Neural cell (in vitro differentiated cells): ENCODE results near the gene TSPAN15. TPM values are rescaled to one million over a fixed set of nuclear protein-coding genes. Genes with fewer than 3 reads are reported as not detected.

Experiments used
- H2AFZ ChIP-seq: fragments of 200-600, 300-800 bp; sonication (generic), shearing (Covaris generic); 2 replicates; pipeline ENCODE4 v1.6.0; 2014; ENCODE audit warnings: low read depth, mild to moderate bottlenecking, antibody characterized with exemption, low read length, moderate library complexity
- H3F3A ChIP-seq: fragments of 200-600 bp; shearing (Covaris generic); 2 replicates; pipeline ENCODE4 v1.6.1; 2016; ENCODE audit warnings: mild to moderate bottlenecking, moderate library complexity, mixed read lengths, antibody characterized with exemption, low read length; ENCODE audit not compliant: insufficient read depth, poor library complexity, severe bottlenecking
- H3K27ac ChIP-seq: fragments of 200-600, 300-800 bp; sonication (generic), shearing (Covaris generic); 2 replicates; pipeline ENCODE4 v1.5.1; 2014; ENCODE audit warnings: mild to moderate bottlenecking, low read length, moderate library complexity
- H3K27me3 ChIP-seq: fragments of 300-800, 200-600 bp; sonication (generic), shearing (Covaris generic); 2 replicates; pipeline ENCODE4 v1.6.0; 2014; ENCODE audit warnings: mild to moderate bottlenecking, low read depth, low read length, moderate library complexity; ENCODE audit not compliant: insufficient read depth
- H3K36me3 ChIP-seq: fragments of 300-800, 200-600 bp; sonication (generic), shearing (Covaris generic); 2 replicates; pipeline ENCODE4 v1.5.1; 2014; ENCODE audit warnings: mild to moderate bottlenecking, antibody characterized with exemption, low read length, moderate library complexity; ENCODE audit not compliant: insufficient read depth
- H3K4me2 ChIP-seq: fragments of 300-800, 200-600 bp; sonication (generic), shearing (Covaris generic); 2 replicates; pipeline ENCODE4 v1.6.0; 2014; ENCODE audit warnings: mild to moderate bottlenecking, low read length
- H3K4me3 ChIP-seq: fragments of 300-800, 200-600 bp; sonication (generic), shearing (Covaris generic); 2 replicates; pipeline ENCODE4 v1.5.1; 2014; ENCODE audit warnings: mild to moderate bottlenecking, low read length, moderate library complexity
- H3K79me2 ChIP-seq: fragments of 200-600 bp; shearing (Covaris generic); replicated peaks from 2 replicates; pipeline ENCODE4 v1.6.0; 2014; ENCODE audit warnings: mild to moderate bottlenecking, low read length, moderate library complexity; ENCODE audit not compliant: insufficient read depth
- H3K9ac ChIP-seq: fragments of 300-800, 200-600 bp; sonication (generic), shearing (Covaris generic); 2 replicates; pipeline ENCODE4 v1.6.1; 2016; ENCODE audit warnings: mild to moderate bottlenecking, low read length, mixed read lengths
- H3K9me2 ChIP-seq: fragments of 200-600 bp; shearing (Covaris generic); 2 replicates; pipeline ENCODE4 v1.6.1; 2016; ENCODE audit warnings: mild to moderate bottlenecking, low read length, mixed read lengths; ENCODE audit not compliant: insufficient read depth
- H3K9me3 ChIP-seq: fragments of 200-600, 300-800 bp; sonication (generic), shearing (Covaris generic); 2 replicates; pipeline ENCODE4 v1.6.1; 2016; ENCODE audit warnings: mild to moderate bottlenecking, mixed run types, low read length, moderate library complexity, mixed read lengths
- H4K20me1 ChIP-seq: fragments of 200-600 bp; shearing (Covaris generic); 2 replicates; pipeline ENCODE4 v1.6.1; 2016; ENCODE audit warnings: mild to moderate bottlenecking, mixed run types; ENCODE audit not compliant: insufficient read depth
- EP300 ChIP-seq: fragments of 450-650 bp; conservative IDR thresholded peaks from 2 replicates; pipeline ENCODE4 v1.6.1; 2014; ENCODE audit warnings: antibody characterized with exemption, mild to moderate bottlenecking, moderate library complexity; ENCODE audit not compliant: poor library complexity, severe bottlenecking
- EZH2 ChIP-seq: fragments of 200-600, 300-800 bp; shearing (Covaris generic), sonication (generic); IDR thresholded peaks from 2 replicates; pipeline ENCODE4 v1.6.1; 2014; ENCODE audit warnings: antibody characterized with exemption, low read length, borderline replicate concordance, mild to moderate bottlenecking; ENCODE audit not compliant: insufficient read depth, poor library complexity, severe bottlenecking
- MXI1 ChIP-seq: fragments of 450-650 bp; conservative IDR thresholded peaks from 2 replicates; pipeline ENCODE4 v1.6.1; 2014; ENCODE audit warnings: antibody characterized with exemption, mild to moderate bottlenecking; ENCODE audit not compliant: poor library complexity, severe bottlenecking
- POLR2AphosphoS5 ChIP-seq: IDR thresholded peaks from 2 replicates; pipeline ENCODE4 v1.6.1; 2012
- RAD21 ChIP-seq: fragments of 450-650 bp; conservative IDR thresholded peaks from 2 replicates; pipeline ENCODE4 v1.6.1; 2014; ENCODE audit warnings: antibody characterized with exemption, mild to moderate bottlenecking, moderate library complexity
- SMC3 ChIP-seq: fragments of 450-650 bp; conservative IDR thresholded peaks from 2 replicates; pipeline ENCODE4 v1.6.1; 2014; ENCODE audit warnings: antibody characterized with exemption, mild to moderate bottlenecking, moderate library complexity; ENCODE audit not compliant: poor library complexity
- TAF1 ChIP-seq: IDR thresholded peaks from 2 replicates; pipeline ENCODE4 v1.6.1; 2012; ENCODE audit warnings: low read depth
- polyA plus RNA-seq: library from polyadenylated mRNA; depleted of rRNA; stranded (reverse); fragments of >200 nt; gene quantifications from 2 replicates; pipeline ENCODE4 v1.2.3, GENCODE V29; 2014
- TF ChIP-seq, protein P1 (sequence below): IDR thresholded peaks from 2 replicates; pipeline ENCODE4 v1.6.1; 2012; ENCODE audit warnings: borderline replicate concordance
- TF ChIP-seq, protein P2 (sequence below): fragments of 450-650 bp; IDR thresholded peaks from 2 replicates; pipeline ENCODE4 v1.5.1; 2014; ENCODE audit warnings: antibody characterized with exemption, mild to moderate bottlenecking, moderate library complexity; ENCODE audit not compliant: poor library complexity, severe bottlenecking

The TSPAN15 gene
- polyA plus RNA-seq, 1 donor from 2014 or later = 1.2 TPM

DNA sequence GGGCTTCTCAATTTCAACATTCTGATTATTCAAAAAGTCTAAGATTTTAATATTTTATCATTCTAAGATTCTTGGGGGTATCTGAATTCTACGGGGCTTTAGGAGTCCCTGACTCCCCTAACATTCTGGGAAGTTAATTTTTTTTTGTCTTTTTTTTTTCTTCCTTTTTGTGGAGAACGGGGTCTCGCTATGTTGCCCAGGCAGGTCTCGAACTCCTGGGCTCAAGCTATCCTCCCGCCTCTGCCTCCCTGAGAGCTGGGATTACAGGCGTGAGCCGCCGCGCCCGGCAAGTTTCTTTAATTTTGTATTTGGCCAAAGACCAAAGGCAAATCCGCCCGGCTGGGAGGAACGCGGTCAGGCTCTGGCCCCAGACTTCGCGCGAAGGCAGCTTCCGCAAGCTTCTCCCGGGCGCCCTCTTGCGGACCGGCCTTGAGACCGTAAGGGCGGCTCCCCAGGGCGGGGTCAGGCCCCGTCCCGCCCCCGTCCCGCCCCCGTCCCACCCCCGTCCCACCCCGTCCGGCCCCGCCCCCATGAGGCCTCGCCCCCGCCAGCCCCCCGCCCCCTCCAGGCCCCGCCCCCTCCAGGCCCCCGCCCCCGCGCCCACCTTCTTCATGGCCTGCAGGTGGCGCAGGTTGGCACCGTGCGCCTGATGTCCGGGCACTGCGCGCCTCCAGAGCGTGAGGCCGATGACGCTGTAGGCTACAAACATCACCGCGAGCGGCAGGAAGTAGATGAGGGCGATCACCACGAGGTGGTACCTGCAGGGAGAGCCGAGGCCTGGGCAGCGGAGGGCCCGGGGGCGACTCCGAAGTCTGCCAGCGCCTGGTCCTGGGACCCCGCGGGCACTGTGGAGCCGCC, 42.7 kb upstream of the TSPAN15 start:
- Histone ChIP-seq H3K9me3 (no peaks in the 10 kb centered on the region), H3K9me2 (no peaks in the 10 kb centered on the region), H3K36me3 (no peaks in the 10 kb centered on the region), H2AFZ (no peak overlapping the region), H3K27ac (no peak overlapping the region), H3K4me3 (peak overlapping the region; percentile 63), H4K20me1 (no peaks in the 10 kb centered on the region), H3K9ac (peak overlapping the region; percentile 38), H3F3A (no peaks in the 10 kb centered on the region), H3K79me2 (no peaks in the 10 kb centered on the region), H3K27me3 (no peaks in the 10 kb centered on the region), H3K4me2 (peak overlapping the region; percentile 30)
- TF ChIP-seq MXI1 (peak; percentile 41), SMC3 (peak; percentile 60), POLR2AphosphoS5 (no peak), EZH2 (no peak), TAF1 (no peak), EP300 (no peak), RAD21 (peak; percentile 49)
- TF ChIP-seq, protein P1, sequence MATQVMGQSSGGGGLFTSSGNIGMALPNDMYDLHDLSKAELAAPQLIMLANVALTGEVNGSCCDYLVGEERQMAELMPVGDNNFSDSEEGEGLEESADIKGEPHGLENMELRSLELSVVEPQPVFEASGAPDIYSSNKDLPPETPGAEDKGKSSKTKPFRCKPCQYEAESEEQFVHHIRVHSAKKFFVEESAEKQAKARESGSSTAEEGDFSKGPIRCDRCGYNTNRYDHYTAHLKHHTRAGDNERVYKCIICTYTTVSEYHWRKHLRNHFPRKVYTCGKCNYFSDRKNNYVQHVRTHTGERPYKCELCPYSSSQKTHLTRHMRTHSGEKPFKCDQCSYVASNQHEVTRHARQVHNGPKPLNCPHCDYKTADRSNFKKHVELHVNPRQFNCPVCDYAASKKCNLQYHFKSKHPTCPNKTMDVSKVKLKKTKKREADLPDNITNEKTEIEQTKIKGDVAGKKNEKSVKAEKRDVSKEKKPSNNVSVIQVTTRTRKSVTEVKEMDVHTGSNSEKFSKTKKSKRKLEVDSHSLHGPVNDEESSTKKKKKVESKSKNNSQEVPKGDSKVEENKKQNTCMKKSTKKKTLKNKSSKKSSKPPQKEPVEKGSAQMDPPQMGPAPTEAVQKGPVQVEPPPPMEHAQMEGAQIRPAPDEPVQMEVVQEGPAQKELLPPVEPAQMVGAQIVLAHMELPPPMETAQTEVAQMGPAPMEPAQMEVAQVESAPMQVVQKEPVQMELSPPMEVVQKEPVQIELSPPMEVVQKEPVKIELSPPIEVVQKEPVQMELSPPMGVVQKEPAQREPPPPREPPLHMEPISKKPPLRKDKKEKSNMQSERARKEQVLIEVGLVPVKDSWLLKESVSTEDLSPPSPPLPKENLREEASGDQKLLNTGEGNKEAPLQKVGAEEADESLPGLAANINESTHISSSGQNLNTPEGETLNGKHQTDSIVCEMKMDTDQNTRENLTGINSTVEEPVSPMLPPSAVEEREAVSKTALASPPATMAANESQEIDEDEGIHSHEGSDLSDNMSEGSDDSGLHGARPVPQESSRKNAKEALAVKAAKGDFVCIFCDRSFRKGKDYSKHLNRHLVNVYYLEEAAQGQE = no peak
- TF ChIP-seq, protein P2, sequence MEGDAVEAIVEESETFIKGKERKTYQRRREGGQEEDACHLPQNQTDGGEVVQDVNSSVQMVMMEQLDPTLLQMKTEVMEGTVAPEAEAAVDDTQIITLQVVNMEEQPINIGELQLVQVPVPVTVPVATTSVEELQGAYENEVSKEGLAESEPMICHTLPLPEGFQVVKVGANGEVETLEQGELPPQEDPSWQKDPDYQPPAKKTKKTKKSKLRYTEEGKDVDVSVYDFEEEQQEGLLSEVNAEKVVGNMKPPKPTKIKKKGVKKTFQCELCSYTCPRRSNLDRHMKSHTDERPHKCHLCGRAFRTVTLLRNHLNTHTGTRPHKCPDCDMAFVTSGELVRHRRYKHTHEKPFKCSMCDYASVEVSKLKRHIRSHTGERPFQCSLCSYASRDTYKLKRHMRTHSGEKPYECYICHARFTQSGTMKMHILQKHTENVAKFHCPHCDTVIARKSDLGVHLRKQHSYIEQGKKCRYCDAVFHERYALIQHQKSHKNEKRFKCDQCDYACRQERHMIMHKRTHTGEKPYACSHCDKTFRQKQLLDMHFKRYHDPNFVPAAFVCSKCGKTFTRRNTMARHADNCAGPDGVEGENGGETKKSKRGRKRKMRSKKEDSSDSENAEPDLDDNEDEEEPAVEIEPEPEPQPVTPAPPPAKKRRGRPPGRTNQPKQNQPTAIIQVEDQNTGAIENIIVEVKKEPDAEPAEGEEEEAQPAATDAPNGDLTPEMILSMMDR = peak; percentile 62

DNA sequence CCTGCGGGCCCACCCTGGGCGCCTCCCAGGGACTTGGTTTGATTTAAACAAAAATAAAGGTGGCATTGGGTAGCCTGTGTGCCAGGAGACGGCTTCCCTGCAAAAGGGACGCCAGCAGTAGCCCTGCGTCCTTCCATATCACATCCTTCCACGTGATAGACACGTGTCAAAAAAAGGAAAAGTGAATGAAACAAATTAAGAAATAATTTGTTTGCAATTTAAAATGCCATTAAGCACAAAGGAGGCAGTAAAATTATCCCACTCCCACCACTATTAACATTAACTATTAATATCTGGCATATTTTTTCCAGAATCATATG, 42.1 kb upstream of the TSPAN15 start:
- Histone ChIP-seq H3K27ac (no peak overlapping the region), H3K9me2 (no peaks in the 10 kb centered on the region), H3K4me3 (peak overlapping the region; percentile 63), H3K4me2 (peak overlapping the region; percentile 30), H2AFZ (no peak overlapping the region), H4K20me1 (no peaks in the 10 kb centered on the region), H3F3A (no peaks in the 10 kb centered on the region), H3K9me3 (no peaks in the 10 kb centered on the region), H3K36me3 (no peaks in the 10 kb centered on the region), H3K27me3 (no peaks in the 10 kb centered on the region), H3K79me2 (no peaks in the 10 kb centered on the region), H3K9ac (peak overlapping the region; percentile 38)
- no peak for TF ChIP-seq POLR2AphosphoS5
- TF ChIP-seq, protein P1 = no peak
- no peak for TF ChIP-seq RAD21
- TF ChIP-seq MXI1 = no peak
- TF ChIP-seq EZH2 = no peak
- no peak for TF ChIP-seq EP300
- TF ChIP-seq, protein P2 = peak; percentile 13
